Measurements from ENCODE around the gene AGAP1.

DNA sequence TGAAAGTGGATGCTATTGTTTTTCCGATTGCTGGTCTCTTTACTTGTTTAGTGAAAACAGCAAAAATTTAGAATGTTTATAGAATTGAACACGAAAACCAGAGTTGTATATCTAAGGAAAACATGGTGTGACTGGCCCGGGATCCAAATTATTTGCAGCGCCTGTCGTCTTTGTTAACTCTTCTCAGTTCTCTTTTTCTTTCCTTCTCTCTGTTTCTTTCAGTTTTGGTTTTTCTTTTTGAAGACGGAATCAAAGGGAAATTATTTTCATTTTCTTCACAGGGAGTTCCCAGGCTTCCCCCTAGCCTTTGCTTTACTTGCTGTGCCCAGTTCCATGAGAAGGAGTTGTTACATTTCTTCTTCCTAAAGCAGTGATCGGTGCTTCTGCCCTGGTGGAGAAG lies 76.0 kb downstream of the AGAP1 start:
- TF ChIP-seq, protein P1, sequence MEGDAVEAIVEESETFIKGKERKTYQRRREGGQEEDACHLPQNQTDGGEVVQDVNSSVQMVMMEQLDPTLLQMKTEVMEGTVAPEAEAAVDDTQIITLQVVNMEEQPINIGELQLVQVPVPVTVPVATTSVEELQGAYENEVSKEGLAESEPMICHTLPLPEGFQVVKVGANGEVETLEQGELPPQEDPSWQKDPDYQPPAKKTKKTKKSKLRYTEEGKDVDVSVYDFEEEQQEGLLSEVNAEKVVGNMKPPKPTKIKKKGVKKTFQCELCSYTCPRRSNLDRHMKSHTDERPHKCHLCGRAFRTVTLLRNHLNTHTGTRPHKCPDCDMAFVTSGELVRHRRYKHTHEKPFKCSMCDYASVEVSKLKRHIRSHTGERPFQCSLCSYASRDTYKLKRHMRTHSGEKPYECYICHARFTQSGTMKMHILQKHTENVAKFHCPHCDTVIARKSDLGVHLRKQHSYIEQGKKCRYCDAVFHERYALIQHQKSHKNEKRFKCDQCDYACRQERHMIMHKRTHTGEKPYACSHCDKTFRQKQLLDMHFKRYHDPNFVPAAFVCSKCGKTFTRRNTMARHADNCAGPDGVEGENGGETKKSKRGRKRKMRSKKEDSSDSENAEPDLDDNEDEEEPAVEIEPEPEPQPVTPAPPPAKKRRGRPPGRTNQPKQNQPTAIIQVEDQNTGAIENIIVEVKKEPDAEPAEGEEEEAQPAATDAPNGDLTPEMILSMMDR (IDR thresholded peaks at IDR 0.05) = no peak
- TF ChIP-seq POLR2AphosphoS5 (IDR thresholded peaks at IDR 0.05; ENCODE audit: insufficient read depth in 1 of 2, low read depth in 1 of 2) = no peak
- TF ChIP-seq POLR2A (IDR thresholded peaks at IDR 0.05) = no peak

All from vagina (tissue), 2 donors.